H9 (cell line): ENCODE results near the gene ENDOU. TPM values are rescaled to one million over a fixed set of nuclear protein-coding genes. Genes with fewer than 3 reads are reported as not detected.

Source experiments
- DNase-seq: peaks from one replicate; pipeline ENCODE4 v3.0.0-alpha.2; 2017
- H2AFZ ChIP-seq: one replicate; pipeline ENCODE4 v1.6.1; 2013; ENCODE audit warnings: mild to moderate bottlenecking, low read length, control low read depth, moderate library complexity
- H2AK5ac ChIP-seq: 2 replicates; pipeline ENCODE4 v1.6.1; 2013; ENCODE audit warnings: low read length, control low read depth, mixed read lengths; ENCODE audit not compliant: insufficient read length
- H2BK120ac ChIP-seq: one replicate; pipeline ENCODE4 v1.6.1; 2013; ENCODE audit warnings: low read depth, mild to moderate bottlenecking, low read length, control low read depth, inconsistent platforms; ENCODE audit not compliant: poor library complexity, severe bottlenecking
- H2BK12ac ChIP-seq: 2 replicates; pipeline ENCODE4 v1.6.1; 2013; ENCODE audit warnings: low read length, control low read depth, mixed read lengths, low read depth; ENCODE audit not compliant: insufficient read length
- H2BK15ac ChIP-seq: 2 replicates; pipeline ENCODE4 v1.6.1; 2013; ENCODE audit warnings: low read depth, low read length, control low read depth
- H2BK20ac ChIP-seq: one replicate; pipeline ENCODE4 v1.6.1; 2013; ENCODE audit warnings: low read depth, mild to moderate bottlenecking, low read length, control low read depth, inconsistent platforms; ENCODE audit not compliant: poor library complexity, severe bottlenecking
- H2BK5ac ChIP-seq: 2 replicates; pipeline ENCODE4 v1.6.1; 2013; ENCODE audit warnings: low read length, control low read depth, mixed read lengths; ENCODE audit not compliant: insufficient read length
- H3K14ac ChIP-seq: 2 replicates; pipeline ENCODE4 v1.6.1; 2013; ENCODE audit warnings: low read length, control low read depth; ENCODE audit not compliant: insufficient read depth
- H3K18ac ChIP-seq: 2 replicates; pipeline ENCODE4 v1.6.1; 2013; ENCODE audit warnings: low read depth, mild to moderate bottlenecking, mixed read lengths, low read length, control low read depth; ENCODE audit not compliant: insufficient read length
- H3K23ac ChIP-seq: 2 replicates; pipeline ENCODE4 v1.6.1; 2013; ENCODE audit warnings: low read length, control low read depth, mixed read lengths, low read depth; ENCODE audit not compliant: insufficient read length
- H3K23me2 ChIP-seq: 2 replicates; pipeline ENCODE4 v1.6.1; 2013; ENCODE audit warnings: low read depth, mild to moderate bottlenecking, mixed read lengths, low read length, control low read depth; ENCODE audit not compliant: insufficient read length, poor library complexity, severe bottlenecking
- H3K27ac ChIP-seq: 2 replicates; pipeline ENCODE4 v1.5.1; 2013; ENCODE audit warnings: low read length, control low read depth, mixed read lengths, low read depth; ENCODE audit not compliant: insufficient read length
- H3K27me3 ChIP-seq: 2 replicates; pipeline ENCODE4 v1.6.1; 2013; ENCODE audit warnings: low read length, control low read depth, inconsistent platforms; ENCODE audit not compliant: insufficient read depth
- H3K4ac ChIP-seq: 2 replicates; pipeline ENCODE4 v1.6.1; 2013; ENCODE audit warnings: low read depth, mild to moderate bottlenecking, control low read depth, inconsistent platforms, low read length, moderate library complexity
- H3K4me1 ChIP-seq: 2 replicates; pipeline ENCODE4 v1.6.1; 2013; ENCODE audit warnings: low read length, control low read depth, inconsistent platforms; ENCODE audit not compliant: insufficient read depth
- H3K4me2 ChIP-seq: 2 replicates; pipeline ENCODE4 v1.6.1; 2013; ENCODE audit warnings: low read length, control low read depth, mixed read lengths; ENCODE audit not compliant: insufficient read length, insufficient read depth
- H3K56ac ChIP-seq: 2 replicates; pipeline ENCODE4 v1.6.1; 2013; ENCODE audit warnings: low read depth, mild to moderate bottlenecking, mixed read lengths, low read length, control low read depth; ENCODE audit not compliant: insufficient read length
- H3K79me1 ChIP-seq: 2 replicates; pipeline ENCODE4 v1.6.1; 2013; ENCODE audit warnings: low read depth, mild to moderate bottlenecking, moderate library complexity, low read length, control low read depth, inconsistent platforms; ENCODE audit not compliant: insufficient read depth, poor library complexity, severe bottlenecking
- H3K79me2 ChIP-seq: 2 replicates; pipeline ENCODE4 v1.6.1; 2013; ENCODE audit warnings: low read length, control low read depth, inconsistent platforms; ENCODE audit not compliant: insufficient read depth
- H3K9ac ChIP-seq: 2 replicates; pipeline ENCODE4 v1.6.1; 2013; ENCODE audit warnings: low read length, control low read depth, mixed read lengths; ENCODE audit not compliant: insufficient read length; ENCODE audit errors: extremely low read depth
- H3K9me3 ChIP-seq: one replicate; pipeline ENCODE4 v1.6.1; 2013; ENCODE audit warnings: low read depth, low read length, inconsistent platforms; ENCODE audit not compliant: control insufficient read depth
- H3T11ph ChIP-seq: one replicate; pipeline ENCODE4 v1.6.1; 2013; ENCODE audit warnings: mild to moderate bottlenecking, low read length, control low read depth, inconsistent platforms
- H4K20me1 ChIP-seq: one replicate; pipeline ENCODE4 v1.6.1; 2013; ENCODE audit not compliant: control insufficient read depth, insufficient read length, insufficient read depth
- H4K5ac ChIP-seq: 2 replicates; pipeline ENCODE4 v1.6.1; 2013; ENCODE audit warnings: low read depth, mild to moderate bottlenecking, mixed read lengths, low read length, control low read depth; ENCODE audit not compliant: insufficient read length
- H4K8ac ChIP-seq: replicated peaks from 2 replicates; pipeline ENCODE4 v1.6.1; 2013; ENCODE audit warnings: low read length, control low read depth, mixed read lengths, low read depth; ENCODE audit not compliant: insufficient read length
- H4K91ac ChIP-seq: 2 replicates; pipeline ENCODE4 v1.6.1; 2013; ENCODE audit warnings: low read depth, mild to moderate bottlenecking, moderate library complexity, mixed read lengths, low read length, control low read depth; ENCODE audit not compliant: insufficient read length
- H3K27ac Mint-ChIP-seq, 3 experiments: 2 replicates in 2 of 3; 3 replicates in 1 of 3; pipeline ENCODE4 v1.8.0; 2020 to 2021; ENCODE audit warnings: mixed read lengths in 3 of 3, mild to moderate bottlenecking in 1 of 3, moderate library complexity in 1 of 3
- H3K27me3 Mint-ChIP-seq: 2 replicates; pipeline ENCODE4 v1.8.0; 2021; ENCODE audit warnings: low read depth, mild to moderate bottlenecking, moderate library complexity, mixed read lengths
- H3K36me3 Mint-ChIP-seq, 3 experiments: 2 replicates in 2 of 3; 3 replicates in 1 of 3; pipeline ENCODE4 v1.8.0; 2020 to 2021; ENCODE audit warnings: low read depth in 3 of 3, mixed read lengths in 3 of 3; ENCODE audit not compliant: insufficient read depth in 1 of 3
- H3K4me1 Mint-ChIP-seq, 2 experiments: 2 replicates each; pipeline ENCODE4 v1.8.0; 2020; ENCODE audit warnings: mixed read lengths in 2 of 2
- H3K4me3 Mint-ChIP-seq, 2 experiments: 2 replicates in 1 of 2; 3 replicates in 1 of 2; pipeline ENCODE4 v1.8.0; 2020 to 2021; ENCODE audit warnings: mild to moderate bottlenecking in 2 of 2, mixed read lengths in 2 of 2, moderate library complexity in 1 of 2
- H3K9me3 Mint-ChIP-seq, 2 experiments: 2 replicates in 1 of 2; 3 replicates in 1 of 2; pipeline ENCODE4 v1.8.0; 2020; ENCODE audit warnings: mild to moderate bottlenecking in 2 of 2, mixed read lengths in 2 of 2, moderate library complexity in 1 of 2
- CTCF ChIP-seq: fragments of 200-600 bp; sonication (generic); conservative IDR thresholded peaks from 3 replicates; pipeline ENCODE4 v1.8.0; 2021; ENCODE audit warnings: antibody characterized with exemption, mild to moderate bottlenecking
- WGBS: extraction: QIAGEN DNeasy Blood & Tissue Kit; methylation state at CpG from one replicate; pipeline ENCODE4 v1.1.7; 2013; ENCODE audit warnings: missing lambda C conversion rate, low lambda C conversion rate, mixed read lengths; ENCODE audit not compliant: insufficient read length; ENCODE audit errors: extremely low coverage; 5-methylcytosine and 5-hydroxymethylcytosine counted together
- total RNA-seq: library from RNA; stranded (reverse); gene quantifications from 2 replicates; pipeline ENCODE4 v1.2.1, GENCODE V29; 2021

ENDOU gene
- total RNA-seq, 1 experiment from 2014 or later, result not detected

- Mint-ChIP-seq H3K4me1 (peaks cover 25 to 29% of the 10 kb centered on the region in 2 experiments), H3K36me3 (peaks cover 0 to 10% (median 2%) of the 10 kb centered on the region in 3 experiments; a peak in 3 of 7 replicates), H3K9me3 (no peaks in the 10 kb centered on the region), H3K27ac (no peak overlapping the region), H3K4me3 (no peak overlapping the region), H3K27me3 (peaks cover 7% of the 10 kb centered on the region)
- Histone ChIP-seq H2BK12ac (no peak overlapping the region), H3K9me3 (no peaks in the 10 kb centered on the region), H4K8ac (no peak overlapping the region), H3K56ac (no peak overlapping the region), H3K23me2 (no peaks in the 10 kb centered on the region), H4K91ac (no peak overlapping the region), H2AFZ (no peak overlapping the region), H3K9ac (no peak overlapping the region), H2BK120ac (no peak overlapping the region), H4K5ac (no peak overlapping the region), H2AK5ac (no peak overlapping the region), H3K79me2 (no peaks in the 10 kb centered on the region), H3T11ph (no peak overlapping the region), H3K27ac (no peak overlapping the region), H2BK5ac (no peak overlapping the region), H3K27me3 (no peaks in the 10 kb centered on the region), H3K79me1 (no peaks in the 10 kb centered on the region), H2BK15ac (no peak overlapping the region), H4K20me1 (no peaks in the 10 kb centered on the region), H3K4ac (no peak overlapping the region), H3K23ac (no peak overlapping the region), H3K4me2 (no peak overlapping the region), H3K14ac (no peak overlapping the region), H2BK20ac (no peak overlapping the region), H3K4me1 (peaks cover 9% of the 10 kb centered on the region), H3K18ac (no peak overlapping the region)
- no peak for TF ChIP-seq CTCF
- no peak for DNase-seq
- no CpG with 5 or more reads among the region's 14 CpGs for WGBS
Measured at GRCh38 chr12:47747596-47748506, 22.6 kb upstream of the ENDOU start.
